ENCODE data around the gene LUC7L3.

The LUC7L3 gene

DNA sequence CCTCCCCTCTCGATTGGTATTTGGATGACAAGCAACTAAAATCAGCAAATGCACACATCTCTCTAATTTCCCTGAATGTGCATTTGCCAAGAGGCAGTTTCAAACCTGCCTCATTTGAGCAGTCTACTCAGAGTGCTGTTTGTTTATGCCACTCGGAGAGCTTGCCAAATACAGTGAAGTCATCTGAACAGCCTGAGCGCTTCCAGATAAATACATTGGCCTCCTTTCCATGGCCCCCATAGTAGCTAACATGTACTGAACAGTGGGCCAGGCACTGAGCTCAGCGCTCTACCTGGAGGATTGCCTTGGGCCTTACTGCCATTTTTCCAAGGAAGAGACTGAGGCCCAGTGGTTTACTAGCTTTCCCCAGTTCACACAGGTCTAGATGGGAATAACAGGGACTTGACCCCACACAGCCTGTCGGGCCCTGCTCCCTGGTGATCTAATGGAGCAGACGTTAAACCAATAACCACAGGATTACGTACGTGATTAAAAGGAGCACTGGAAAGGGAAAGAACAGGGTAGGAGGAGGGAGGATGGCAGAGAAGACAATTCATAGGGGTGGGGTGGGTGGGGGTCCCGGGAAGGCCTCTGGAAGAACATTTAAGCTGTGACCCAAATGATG lies 66.7 kb downstream of the LUC7L3 start:
- H3K4me3 ChIP-seq (replicated peaks in 1 of 2; ENCODE audit: low read depth in 2 of 2, low read length in 2 of 2): no peak overlapping the region
- DNase-seq (ENCODE audit: low read depth in 2 of 2): peak; percentile 44 to 72
- TF ChIP-seq, protein P1, sequence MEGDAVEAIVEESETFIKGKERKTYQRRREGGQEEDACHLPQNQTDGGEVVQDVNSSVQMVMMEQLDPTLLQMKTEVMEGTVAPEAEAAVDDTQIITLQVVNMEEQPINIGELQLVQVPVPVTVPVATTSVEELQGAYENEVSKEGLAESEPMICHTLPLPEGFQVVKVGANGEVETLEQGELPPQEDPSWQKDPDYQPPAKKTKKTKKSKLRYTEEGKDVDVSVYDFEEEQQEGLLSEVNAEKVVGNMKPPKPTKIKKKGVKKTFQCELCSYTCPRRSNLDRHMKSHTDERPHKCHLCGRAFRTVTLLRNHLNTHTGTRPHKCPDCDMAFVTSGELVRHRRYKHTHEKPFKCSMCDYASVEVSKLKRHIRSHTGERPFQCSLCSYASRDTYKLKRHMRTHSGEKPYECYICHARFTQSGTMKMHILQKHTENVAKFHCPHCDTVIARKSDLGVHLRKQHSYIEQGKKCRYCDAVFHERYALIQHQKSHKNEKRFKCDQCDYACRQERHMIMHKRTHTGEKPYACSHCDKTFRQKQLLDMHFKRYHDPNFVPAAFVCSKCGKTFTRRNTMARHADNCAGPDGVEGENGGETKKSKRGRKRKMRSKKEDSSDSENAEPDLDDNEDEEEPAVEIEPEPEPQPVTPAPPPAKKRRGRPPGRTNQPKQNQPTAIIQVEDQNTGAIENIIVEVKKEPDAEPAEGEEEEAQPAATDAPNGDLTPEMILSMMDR (IDR thresholded peaks at IDR 0.05; ENCODE audit: low read depth, low read length): no peak

DNA sequence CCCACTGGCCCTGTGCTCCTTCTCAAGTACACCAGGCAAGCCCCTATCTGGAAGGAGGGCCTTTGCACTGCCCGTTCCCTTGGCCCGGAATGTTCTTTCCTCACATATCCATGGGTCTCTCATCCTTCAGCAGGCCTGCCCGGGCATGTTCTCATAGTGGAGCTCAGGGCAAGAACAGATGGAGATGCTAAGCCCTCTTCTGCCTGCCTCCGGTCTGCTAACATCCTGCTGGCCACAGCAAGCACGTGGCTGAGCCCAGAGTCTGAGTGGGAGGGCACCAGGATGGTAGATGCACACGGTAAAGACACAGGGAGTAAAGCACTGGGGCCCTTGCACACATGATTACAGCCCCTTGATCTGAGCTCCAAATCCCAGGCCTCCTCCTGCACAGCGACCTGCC lies 67.7 kb downstream of the LUC7L3 start:
- TF ChIP-seq, protein P1 (IDR thresholded peaks at IDR 0.05; ENCODE audit: low read depth, low read length): no peak
- no peak overlapping the region for H3K4me3 ChIP-seq (replicated peaks in 1 of 2; ENCODE audit: low read depth in 2 of 2, low read length in 2 of 2)
- no peak for DNase-seq (ENCODE audit: low read depth in 2 of 2)

DNA sequence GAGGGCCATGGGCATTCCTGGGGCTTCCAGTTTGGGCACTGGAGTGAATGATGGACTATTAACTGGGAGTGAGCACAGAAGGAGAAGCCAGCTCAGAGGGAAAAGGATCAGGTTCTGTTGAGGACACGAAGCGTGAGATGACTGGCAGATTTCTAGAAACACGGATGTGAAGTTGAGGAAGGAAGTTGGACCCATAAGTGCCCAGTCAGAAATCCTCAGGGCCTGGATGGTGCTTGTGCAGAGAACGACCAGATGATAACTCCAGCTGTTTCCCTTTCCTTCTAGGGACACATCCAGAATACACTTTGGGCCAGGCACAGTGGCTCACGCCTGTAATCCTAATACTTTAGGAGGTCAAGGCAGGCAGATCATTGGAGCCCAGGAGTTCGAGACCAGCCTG lies 71.2 kb downstream of the LUC7L3 start:
- DNase-seq (ENCODE audit: low read depth in 2 of 2): no peak
- TF ChIP-seq, protein P1 (IDR thresholded peaks at IDR 0.05; ENCODE audit: low read depth, low read length): no peak
- no peak overlapping the region for H3K4me3 ChIP-seq (replicated peaks in 1 of 2; ENCODE audit: low read depth in 2 of 2, low read length in 2 of 2)

DNA sequence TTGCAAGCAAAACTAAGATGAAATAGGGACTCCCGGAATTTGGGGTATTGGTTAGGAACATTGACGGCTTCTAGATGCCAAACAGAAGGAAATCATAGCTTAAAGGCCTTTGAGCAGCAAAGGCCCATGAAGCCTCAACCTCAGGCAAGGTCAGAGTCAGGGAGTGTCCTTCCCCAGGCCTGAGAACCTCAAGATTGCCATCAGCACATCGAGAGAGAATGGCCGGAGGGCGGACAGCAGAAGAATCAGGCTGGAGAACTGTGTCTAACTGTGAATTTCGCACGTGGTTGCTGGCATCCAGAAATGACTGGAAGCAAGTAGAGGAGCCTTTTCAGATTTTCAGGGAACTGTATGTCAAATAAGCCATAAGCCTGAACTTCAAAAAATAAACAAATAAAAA lies 72.7 kb downstream of the LUC7L3 start:
- no peak overlapping the region for H3K4me3 ChIP-seq (replicated peaks in 1 of 2; ENCODE audit: low read depth in 2 of 2, low read length in 2 of 2)
- TF ChIP-seq, protein P1 (IDR thresholded peaks at IDR 0.05; ENCODE audit: low read depth, low read length): no peak
- DNase-seq (ENCODE audit: low read depth in 2 of 2): no peak

DNA sequence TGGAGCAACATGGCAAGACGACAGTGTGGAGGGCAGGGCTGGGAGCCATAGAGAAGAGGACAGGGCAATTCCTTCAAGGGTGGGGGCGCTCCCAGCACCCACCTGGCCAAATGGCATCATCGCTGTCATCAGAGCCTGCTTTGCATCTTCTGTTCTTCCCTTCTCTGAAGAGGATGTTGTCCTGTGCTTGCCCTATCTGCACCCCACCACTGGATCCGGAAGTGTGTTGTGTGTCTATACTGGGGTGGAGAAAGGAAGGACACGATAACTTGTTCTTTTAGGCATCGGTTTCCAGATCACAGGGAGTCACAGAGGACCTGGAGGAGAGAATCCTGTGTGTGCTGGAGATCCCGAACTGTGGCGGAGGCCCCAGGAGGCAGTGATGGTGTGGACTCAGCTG lies 73.6 kb downstream of the LUC7L3 start:
- DNase-seq (ENCODE audit: low read depth in 2 of 2): no peak
- TF ChIP-seq, protein P1 (IDR thresholded peaks at IDR 0.05; ENCODE audit: low read depth, low read length): no peak
- no peak overlapping the region for H3K4me3 ChIP-seq (replicated peaks in 1 of 2; ENCODE audit: low read depth in 2 of 2, low read length in 2 of 2)

DNA sequence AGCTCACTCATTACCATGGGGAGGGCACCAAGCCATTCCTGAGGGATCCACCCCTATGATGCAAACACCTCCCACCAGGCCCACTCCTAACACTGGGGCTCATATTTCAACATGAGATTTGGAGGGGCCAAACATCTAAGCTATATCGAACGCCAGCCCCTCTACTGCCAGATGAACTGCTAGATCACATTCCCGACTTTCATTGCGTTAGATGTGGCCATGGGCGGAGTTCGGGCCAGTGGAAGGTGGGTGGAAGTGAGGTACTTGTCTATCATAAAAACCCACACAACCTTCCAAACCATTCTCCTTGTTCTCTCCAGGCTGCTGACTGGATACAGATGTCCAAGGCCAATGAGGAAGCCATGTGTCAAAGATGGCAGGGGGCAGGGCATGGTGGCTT lies 75.0 kb downstream of the LUC7L3 start:
- DNase-seq (ENCODE audit: low read depth in 2 of 2): no peak
- TF ChIP-seq, protein P1 (IDR thresholded peaks at IDR 0.05; ENCODE audit: low read depth, low read length): no peak
- no peak overlapping the region for H3K4me3 ChIP-seq (replicated peaks in 1 of 2; ENCODE audit: low read depth in 2 of 2, low read length in 2 of 2)

Measured in cardiac fibroblast (primary cell).